Testis (tissue), 2 donors: ENCODE data around the gene ZFP36L1.

ENCODE experiments used
- POLR2A ChIP-seq: fragments of 450-650 bp; IDR thresholded peaks from one replicate; pipeline ENCODE4 v1.6.1; 2017; ENCODE audit warnings: antibody characterized with exemption, mild to moderate bottlenecking, moderate library complexity
- TF ChIP-seq, protein P1 (sequence below), 3 experiments: fragments of 450-650 bp in 2 of 3; fragments of 200-600 bp in 1 of 3; sonication (generic) in 1 of 3; IDR thresholded peaks; one replicate each; pipeline ENCODE4 v1.5.1; 2016 to 2019; ENCODE audit warnings: antibody characterized with exemption in 3 of 3, mild to moderate bottlenecking in 2 of 3, moderate library complexity in 1 of 3

DNA sequence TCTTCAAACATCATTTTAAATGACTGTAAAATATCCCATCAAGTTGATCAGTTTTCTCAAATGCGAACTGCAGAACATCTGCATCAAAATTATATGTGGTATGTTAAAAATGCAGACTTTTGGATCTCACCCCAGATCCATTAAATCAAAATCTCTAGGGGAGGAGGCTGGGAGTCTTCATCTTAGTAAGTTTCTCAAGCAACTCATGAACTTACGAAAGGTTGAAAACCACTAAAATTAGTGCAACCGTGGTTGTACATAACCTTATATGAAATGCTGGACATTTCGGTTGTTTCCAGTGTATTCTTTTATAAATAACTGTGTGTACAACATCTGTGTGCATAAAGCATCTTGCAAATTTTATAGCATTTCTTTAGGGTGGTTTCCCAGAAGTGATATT is 39.2 kb downstream of the ZFP36L1 start:
- TF ChIP-seq, protein P1, sequence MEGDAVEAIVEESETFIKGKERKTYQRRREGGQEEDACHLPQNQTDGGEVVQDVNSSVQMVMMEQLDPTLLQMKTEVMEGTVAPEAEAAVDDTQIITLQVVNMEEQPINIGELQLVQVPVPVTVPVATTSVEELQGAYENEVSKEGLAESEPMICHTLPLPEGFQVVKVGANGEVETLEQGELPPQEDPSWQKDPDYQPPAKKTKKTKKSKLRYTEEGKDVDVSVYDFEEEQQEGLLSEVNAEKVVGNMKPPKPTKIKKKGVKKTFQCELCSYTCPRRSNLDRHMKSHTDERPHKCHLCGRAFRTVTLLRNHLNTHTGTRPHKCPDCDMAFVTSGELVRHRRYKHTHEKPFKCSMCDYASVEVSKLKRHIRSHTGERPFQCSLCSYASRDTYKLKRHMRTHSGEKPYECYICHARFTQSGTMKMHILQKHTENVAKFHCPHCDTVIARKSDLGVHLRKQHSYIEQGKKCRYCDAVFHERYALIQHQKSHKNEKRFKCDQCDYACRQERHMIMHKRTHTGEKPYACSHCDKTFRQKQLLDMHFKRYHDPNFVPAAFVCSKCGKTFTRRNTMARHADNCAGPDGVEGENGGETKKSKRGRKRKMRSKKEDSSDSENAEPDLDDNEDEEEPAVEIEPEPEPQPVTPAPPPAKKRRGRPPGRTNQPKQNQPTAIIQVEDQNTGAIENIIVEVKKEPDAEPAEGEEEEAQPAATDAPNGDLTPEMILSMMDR (IDR thresholded peaks at IDR 0.05) = no peak
- TF ChIP-seq POLR2A = no peak
